Bronchial smooth muscle cell (primary cell): Measurements from ENCODE around the gene BRAF. TPM values are rescaled to one million over a fixed set of nuclear protein-coding genes. Genes with fewer than 3 reads are reported as not detected.

Source experiments
- total RNA-seq: library from RNA; depleted of rRNA; stranded (reverse); fragments of >200 nt; gene quantifications from 2 replicates; pipeline ENCODE4 v1.2.1, GENCODE V29; 2014

The BRAF gene
- 13.1 and 18.3 TPM in 2 replicates for total RNA-seq

DNA sequence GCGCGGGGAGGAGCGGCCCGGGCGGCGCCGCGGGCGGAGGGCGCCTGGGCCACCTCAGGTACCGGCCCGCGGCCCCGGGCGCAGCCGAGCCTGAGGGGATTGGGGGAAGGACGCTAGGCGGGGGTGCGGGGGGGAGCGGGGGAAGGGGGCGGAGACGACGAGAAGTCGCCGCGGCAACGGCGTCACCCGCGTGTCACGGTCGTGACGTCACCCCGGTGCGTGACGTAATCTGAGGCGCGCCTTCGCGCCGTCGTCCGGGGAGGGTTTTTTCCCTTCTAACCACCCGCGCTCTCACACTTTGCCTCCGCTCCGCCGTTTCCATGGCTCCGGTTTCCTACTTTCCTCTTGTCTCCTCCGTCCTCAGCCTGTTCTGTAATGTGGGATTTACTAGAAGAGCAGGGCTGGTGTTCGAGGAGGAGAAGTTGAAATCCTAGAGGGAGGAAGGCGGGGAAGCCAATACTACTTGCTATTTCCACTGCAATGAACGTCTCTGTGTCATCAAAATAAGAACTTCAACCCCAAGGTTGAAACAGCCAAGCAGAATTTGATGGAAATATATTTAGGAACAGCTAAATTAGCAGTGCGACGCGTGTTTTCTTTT lies at the start of gene BRAF:
Gene BRAF (minus strand): TSS at position 109 of the 601 bp plus-strand sequence. CDS start 226 bp downstream, outside the sequence.

GRCh38 chr7:140696680-140697446 lies 227.9 kb downstream of the BRAF start, which contains the start of gene NDUFB2:
Gene NDUFB2, plus strand, starts transcription at chr7:140696708. Its CDS starts 37 bp downstream, at chr7:140696745.

GRCh38 chr7:140672382-140673062 lies 252.2 kb downstream of the BRAF start, which contains the start of gene ADCK2:
Gene ADCK2, plus strand, starts transcription at chr7:140672945. Its CDS starts 386 bp downstream, at chr7:140673331.

Other genes with a start within 250 kb of the BRAF start
- gene NDUFB2, start 228.2 kb downstream of the BRAF start, total RNA-seq, result 97.5 and 169 TPM in 2 replicates
- 33.1 and 52.2 TPM in 2 replicates for gene MRPS33, start 90.0 kb upstream of the BRAF start, total RNA-seq
- under 0.01 TPM in 2 replicates for gene TMEM178B, start 149.1 kb upstream of the BRAF start, total RNA-seq